Stimulated activated CD8-positive, alpha-beta memory T cell treated with anti-CD3 and anti-CD28 coated beads, Interleukin-7, amount 100 ng/mL, for 4 hours (primary cell): ENCODE measurements around the gene SIM2.

ENCODE experiments used
- DNase-seq, 2 donors: peaks; one replicate each; pipeline ENCODE4 v3.0.0-alpha.2; 2020; ENCODE audit warnings: low read depth in 2 of 2

Gene SIM2

GRCh38 chr21:36735201-36735515, 36.2 kb downstream of the SIM2 start:
- DNase-seq: no peak

- DNase-seq: no peak
Measured at GRCh38 chr21:36735724-36736320, 36.9 kb downstream of the SIM2 start.

GRCh38 chr21:36738489-36739126, 39.7 kb downstream of the SIM2 start:
- no peak for DNase-seq

GRCh38 chr21:36741506-36741905, 42.6 kb downstream of the SIM2 start:
- no peak for DNase-seq

GRCh38 chr21:36743008-36743407, 44.1 kb downstream of the SIM2 start:
- no peak for DNase-seq

GRCh38 chr21:36743446-36743845, 44.5 kb downstream of the SIM2 start:
- no peak for DNase-seq

- no peak for DNase-seq
Measured at GRCh38 chr21:36744190-36744559, 45.3 kb downstream of the SIM2 start.

GRCh38 chr21:36744560-36745231, 45.8 kb downstream of the SIM2 start:
- DNase-seq: no peak

GRCh38 chr21:36745459-36745858, 46.5 kb downstream of the SIM2 start:
- DNase-seq: no peak

- DNase-seq: no peak
Measured at GRCh38 chr21:36747041-36747814, 48.3 kb downstream of the SIM2 start.

- DNase-seq: no peak
Measured at GRCh38 chr21:36747815-36748383, 49.0 kb downstream of the SIM2 start.

GRCh38 chr21:36749935-36750575, 51.1 kb downstream of the SIM2 start:
- DNase-seq: no peak

- DNase-seq: no peak
Measured at GRCh38 chr21:36750576-36750959, 51.7 kb downstream of the SIM2 start.

- no peak for DNase-seq
Measured at GRCh38 chr21:36751383-36751782, 52.5 kb downstream of the SIM2 start.

GRCh38 chr21:36753556-36753955, 54.6 kb downstream of the SIM2 start:
- no peak for DNase-seq

- DNase-seq: no peak
Measured at GRCh38 chr21:36754241-36754898, 55.5 kb downstream of the SIM2 start.

GRCh38 chr21:36756527-36756926, 57.6 kb downstream of the SIM2 start:
- DNase-seq: no peak

GRCh38 chr21:36757196-36757595, 58.3 kb downstream of the SIM2 start:
- no peak for DNase-seq

GRCh38 chr21:36759348-36760083, 60.6 kb downstream of the SIM2 start:
- no peak for DNase-seq

- DNase-seq: no peak
Measured at GRCh38 chr21:36761685-36762084, 62.8 kb downstream of the SIM2 start.

GRCh38 chr21:36762642-36763041, 63.7 kb downstream of the SIM2 start:
- no peak for DNase-seq
